Prostate gland (tissue), 2 donors: ENCODE data around the gene PRTG. TPM values are rescaled to one million over a fixed set of nuclear protein-coding genes. Genes with fewer than 3 reads are reported as not detected.

Source experiments
- DNase-seq: peaks from one replicate; pipeline ENCODE4 v3.0.0-alpha.2; 2019; ENCODE audit warnings: low spot score
- H3K27ac ChIP-seq, 2 donors: fragments of 200-600 bp; sonication (generic); 2 replicates each; pipeline ENCODE4 v1.5.1; 2017 to 2019
- H3K27me3 ChIP-seq: fragments of 200-600 bp; sonication (generic); replicated peaks from 2 replicates; pipeline ENCODE4 v1.5.1; 2019; ENCODE audit not compliant: insufficient read depth
- H3K36me3 ChIP-seq, 2 donors: fragments of 200-600 bp; sonication (generic); 1 replicate in 1 of 2; 2 replicates in 1 of 2; pipeline versions ENCODE4 v1.5.1 to v1.8.1; 2017 to 2019
- H3K4me1 ChIP-seq: fragments of 200-600 bp; sonication (generic); replicated peaks from 2 replicates; pipeline ENCODE4 v1.5.1; 2019
- H3K4me3 ChIP-seq, 2 donors: fragments of 200-600 bp; sonication (generic); 2 replicates each; pipeline ENCODE4 v1.5.1; 2017 to 2019
- H3K9me3 ChIP-seq: fragments of 200-600 bp; sonication (generic); 2 replicates; pipeline ENCODE4 v1.5.1; 2017
- POLR2A ChIP-seq: fragments of 450-650 bp; IDR thresholded peaks from one replicate; pipeline ENCODE4 v1.6.1; 2016; ENCODE audit warnings: antibody characterized with exemption, mild to moderate bottlenecking
- POLR2AphosphoS5 ChIP-seq: sonication (generic); formaldehyde crosslinking; IDR thresholded peaks from one replicate; pipeline ENCODE4 v1.6.1; 2017; ENCODE audit warnings: antibody characterized with exemption
- WGBS: methylation state at CpG from one replicate; pipeline ENCODE4 v1.1.5; 2018; 5-methylcytosine and 5-hydroxymethylcytosine counted together
- intact Hi-C: fragments of 100-400 bp; cut with DNase I; formaldehyde crosslinking; loops from one replicate; pipeline ENCODE4 v1.14.2; 2022
- total RNA-seq, 2 donors: library from RNA; depleted of rRNA; stranded (reverse); fragments of >200 nt; gene quantifications; one replicate each; pipeline ENCODE4 v1.1.0, GENCODE V29; 2016
- TF ChIP-seq, protein P1 (sequence below), 4 experiments: fragments of 200-600 bp in 2 of 4; fragments of 450-650 bp in 2 of 4; sonication (generic) in 2 of 4; IDR thresholded peaks; 1 replicate in 3 of 4; 2 replicates in 1 of 4; pipeline ENCODE4 v1.5.1; 2016 to 2019; ENCODE audit warnings: antibody characterized with exemption in 4 of 4, mild to moderate bottlenecking in 2 of 4, moderate library complexity in 2 of 4

Gene PRTG
- total RNA-seq, 2 donors from 2014 or later = 6.1 to 9.4 TPM

DNA sequence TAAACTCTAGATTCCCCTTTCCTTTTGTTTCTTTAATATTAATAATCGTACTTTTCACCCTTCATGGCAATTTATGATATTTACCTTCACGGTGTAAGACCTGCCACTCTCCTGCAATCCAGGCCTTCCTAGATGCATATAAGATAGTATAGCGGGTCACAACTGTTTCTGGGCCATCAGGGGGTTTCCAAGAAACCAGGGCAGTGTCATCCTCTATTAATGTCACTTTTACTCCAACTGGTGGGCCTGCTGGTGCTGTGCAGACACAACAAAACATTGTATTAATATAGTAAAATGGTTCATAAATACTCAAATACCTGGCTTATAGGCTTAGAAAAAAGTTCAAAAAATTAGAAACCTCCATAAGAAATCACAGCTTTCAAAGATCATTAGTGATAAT is 105.9 kb downstream of the PRTG start:
- Histone ChIP-seq H3K36me3 (no peaks in the 10 kb centered on the region), H3K27me3 (no peaks in the 10 kb centered on the region), H3K4me1 (no peaks in the 10 kb centered on the region), H3K9me3 (no peaks in the 10 kb centered on the region), H3K27ac (no peak overlapping the region), H3K4me3 (no peak overlapping the region)
- WGBS = 76% methylated on average over 3 of the region's 3 CpGs
- no peak for DNase-seq
- TF ChIP-seq POLR2A = no peak
- no peak for TF ChIP-seq POLR2AphosphoS5
- TF ChIP-seq, protein P1, sequence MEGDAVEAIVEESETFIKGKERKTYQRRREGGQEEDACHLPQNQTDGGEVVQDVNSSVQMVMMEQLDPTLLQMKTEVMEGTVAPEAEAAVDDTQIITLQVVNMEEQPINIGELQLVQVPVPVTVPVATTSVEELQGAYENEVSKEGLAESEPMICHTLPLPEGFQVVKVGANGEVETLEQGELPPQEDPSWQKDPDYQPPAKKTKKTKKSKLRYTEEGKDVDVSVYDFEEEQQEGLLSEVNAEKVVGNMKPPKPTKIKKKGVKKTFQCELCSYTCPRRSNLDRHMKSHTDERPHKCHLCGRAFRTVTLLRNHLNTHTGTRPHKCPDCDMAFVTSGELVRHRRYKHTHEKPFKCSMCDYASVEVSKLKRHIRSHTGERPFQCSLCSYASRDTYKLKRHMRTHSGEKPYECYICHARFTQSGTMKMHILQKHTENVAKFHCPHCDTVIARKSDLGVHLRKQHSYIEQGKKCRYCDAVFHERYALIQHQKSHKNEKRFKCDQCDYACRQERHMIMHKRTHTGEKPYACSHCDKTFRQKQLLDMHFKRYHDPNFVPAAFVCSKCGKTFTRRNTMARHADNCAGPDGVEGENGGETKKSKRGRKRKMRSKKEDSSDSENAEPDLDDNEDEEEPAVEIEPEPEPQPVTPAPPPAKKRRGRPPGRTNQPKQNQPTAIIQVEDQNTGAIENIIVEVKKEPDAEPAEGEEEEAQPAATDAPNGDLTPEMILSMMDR (IDR thresholded peaks at IDR 0.05) = no peak
- intact Hi-C loops = loop anchor here (10.0 kb wide), 1 partner anchor 112 kb away; no protein-coding TSS in a partner anchor

DNA sequence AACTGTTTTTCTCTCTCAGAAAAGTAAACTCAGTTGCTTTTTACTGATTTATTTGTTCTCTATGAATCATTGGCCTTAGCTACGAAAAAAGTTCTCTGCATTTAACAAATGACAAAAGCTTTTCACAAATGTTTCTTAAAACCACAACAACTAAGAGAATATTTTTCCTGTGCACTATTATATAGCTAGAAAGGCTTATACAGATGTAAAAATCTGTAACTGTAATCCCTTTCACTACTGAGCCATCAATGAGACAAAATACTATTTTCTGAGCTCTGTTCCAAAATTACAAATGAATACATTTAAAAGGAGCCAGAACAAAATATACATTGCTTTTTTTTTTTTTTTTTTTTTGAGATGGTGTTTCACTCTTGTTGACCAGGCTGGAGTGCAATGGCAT is 109.2 kb downstream of the PRTG start:
- intact Hi-C loops = loop anchor here (10.0 kb wide), 1 partner anchor 109 kb away; no protein-coding TSS in a partner anchor
- no peak overlapping the region for H3K27ac ChIP-seq
- no peaks in the 10 kb centered on the region for H3K4me1 ChIP-seq
- no peaks in the 10 kb centered on the region for H3K36me3 ChIP-seq
- no peak overlapping the region for H3K4me3 ChIP-seq
- TF ChIP-seq, protein P1 (IDR thresholded peaks at IDR 0.05) = no peak
- no peak for TF ChIP-seq POLR2AphosphoS5
- no peak for TF ChIP-seq POLR2A
- no peaks in the 10 kb centered on the region for H3K9me3 ChIP-seq
- DNase-seq = no peak
- H3K27me3 ChIP-seq = no peaks in the 10 kb centered on the region
- WGBS = 80% methylated on average over 1 of the region's 1 CpG

DNA sequence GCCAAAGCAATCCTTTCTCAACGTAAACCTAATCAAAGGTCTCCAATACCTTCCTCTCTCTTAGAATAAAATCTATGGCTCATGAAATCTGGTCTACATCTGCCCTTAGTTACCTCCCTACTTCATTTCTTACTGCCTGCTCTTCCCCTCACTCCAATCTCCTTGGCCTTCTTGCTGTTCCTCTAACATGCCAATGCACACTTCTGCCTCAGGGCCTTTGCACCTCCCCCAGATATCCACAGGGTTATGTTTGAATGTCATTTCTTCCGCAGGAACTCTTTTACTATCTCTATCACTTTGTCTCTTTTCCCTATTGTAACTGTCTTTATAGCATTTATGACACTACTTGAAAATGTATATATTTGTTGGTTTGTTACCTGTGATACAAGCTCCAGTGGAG is 110.5 kb downstream of the PRTG start:
- no peak for DNase-seq
- Histone ChIP-seq H3K9me3 (no peaks in the 10 kb centered on the region), H3K27ac (no peak overlapping the region), H3K4me3 (no peak overlapping the region), H3K36me3 (no peaks in the 10 kb centered on the region), H3K27me3 (no peaks in the 10 kb centered on the region), H3K4me1 (no peaks in the 10 kb centered on the region)
- intact Hi-C loops = loop anchor here (10.0 kb wide), 1 partner anchor 108 kb away; no protein-coding TSS in a partner anchor
- TF ChIP-seq POLR2AphosphoS5 (no peak), POLR2A (no peak)
- TF ChIP-seq, protein P1 (IDR thresholded peaks at IDR 0.05) = no peak
- 97% methylated on average over 2 of the region's 2 CpGs for WGBS

DNA sequence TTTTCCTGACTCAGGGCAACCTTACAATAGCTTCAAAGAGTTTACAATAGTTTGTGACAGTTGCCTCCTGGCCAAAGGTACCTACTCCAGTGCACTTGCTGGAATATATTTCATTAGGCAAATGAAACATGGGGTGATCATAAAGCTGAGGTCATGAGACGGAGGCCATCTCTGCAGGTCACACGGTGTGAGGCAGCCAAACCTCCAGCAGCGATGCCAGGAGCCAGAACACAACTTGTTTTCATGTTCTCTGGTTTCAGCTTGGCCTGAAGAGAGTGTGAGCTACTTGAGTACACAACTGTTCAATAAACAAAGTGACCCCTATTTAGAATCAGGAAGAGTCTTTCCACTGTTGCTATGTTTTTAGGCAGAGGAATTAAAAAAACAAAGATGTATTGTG is 112.1 kb downstream of the PRTG start:
- H3K36me3 ChIP-seq = no peaks in the 10 kb centered on the region
- WGBS = 32% methylated on average over 3 of the region's 3 CpGs
- no peaks in the 10 kb centered on the region for H3K27me3 ChIP-seq
- TF ChIP-seq POLR2AphosphoS5 = no peak
- no peak for TF ChIP-seq POLR2A
- TF ChIP-seq, protein P1 (IDR thresholded peaks at IDR 0.05) = no peak
- no peaks in the 10 kb centered on the region for H3K4me1 ChIP-seq
- no peak overlapping the region for H3K27ac ChIP-seq
- no peak overlapping the region for H3K4me3 ChIP-seq
- intact Hi-C loops = loop anchor here (10.0 kb wide), 1 partner anchor 106 kb away; no protein-coding TSS in a partner anchor
- no peak for DNase-seq
- H3K9me3 ChIP-seq = no peaks in the 10 kb centered on the region

DNA sequence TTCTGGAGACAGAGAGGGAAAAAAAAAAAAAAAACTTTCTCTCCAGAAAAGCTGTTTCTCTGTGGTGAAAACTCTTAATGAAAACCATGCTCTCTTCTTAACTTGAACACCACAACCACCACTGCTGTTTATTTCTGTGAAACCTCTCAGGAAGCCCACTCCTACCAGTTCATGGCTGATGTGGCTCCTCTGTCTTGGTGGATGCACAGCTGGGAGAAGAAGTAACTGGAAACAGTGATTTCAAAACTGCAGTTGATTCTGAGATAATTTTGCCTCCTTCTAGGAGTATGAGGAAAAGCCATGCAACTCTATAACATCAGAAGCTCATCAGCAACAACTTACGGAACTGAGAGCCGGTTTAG is 114.6 kb downstream of the PRTG start:
- DNase-seq = no peak
- no peak for TF ChIP-seq POLR2A
- TF ChIP-seq, protein P1 (IDR thresholded peaks at IDR 0.05) = no peak
- no peak for TF ChIP-seq POLR2AphosphoS5
- no peak overlapping the region for H3K4me3 ChIP-seq
- no peaks in the 10 kb centered on the region for H3K27me3 ChIP-seq
- H3K4me1 ChIP-seq = no peaks in the 10 kb centered on the region
- intact Hi-C loops = no loop called here
- WGBS = 98% methylated on average over 2 of the region's 2 CpGs
- H3K9me3 ChIP-seq = no peaks in the 10 kb centered on the region
- no peaks in the 10 kb centered on the region for H3K36me3 ChIP-seq
- no peak overlapping the region for H3K27ac ChIP-seq
